WERI-Rb-1 (cell line): ENCODE data around the gene LIX1L.
A peak's percentile ranks its signal among the peaks of the same experiment; 100 is the strongest.

Experiments used
- DNase-seq: peaks from one replicate; pipeline ENCODE4 v3.0.0-alpha.2; 2020
- H3K27ac ChIP-seq: fragments of 250-450 bp; sonication (Bioruptor Pico); 2 replicates; pipeline ENCODE4 v1.5.1; 2020; ENCODE audit warnings: mild to moderate bottlenecking, moderate library complexity
- H3K27me3 ChIP-seq: fragments of 250-450 bp; sonication (Bioruptor Pico); 2 replicates; pipeline ENCODE4 v1.5.1; 2021; ENCODE audit warnings: mild to moderate bottlenecking, low read depth, moderate library complexity; ENCODE audit not compliant: insufficient read depth, severe bottlenecking
- H3K36me3 ChIP-seq: fragments of 250-450 bp; sonication (Bioruptor Pico); 2 replicates; pipeline ENCODE4 v1.5.1; 2020; ENCODE audit warnings: mild to moderate bottlenecking, moderate library complexity
- H3K4me3 ChIP-seq: 2 replicates; pipeline ENCODE4 v1.5.1; 2011; ENCODE audit warnings: low read depth, mild to moderate bottlenecking, control low read depth, low read length
- H3K9me3 ChIP-seq: fragments of 250-450 bp; sonication (Bioruptor Pico); 2 replicates; pipeline ENCODE4 v1.5.1; 2021; ENCODE audit warnings: mild to moderate bottlenecking, moderate library complexity; ENCODE audit not compliant: severe bottlenecking
- CTCF ChIP-seq: IDR thresholded peaks from 2 replicates; pipeline ENCODE4 v1.5.1; 2011; ENCODE audit warnings: low read depth, mild to moderate bottlenecking, control low read depth, inconsistent platforms, low read length

LIX1L gene

GRCh38 chr1:145889722-145890121 is 68.1 kb downstream of the LIX1L start:
- TF ChIP-seq CTCF = no peak
- Histone ChIP-seq H3K9me3 (no peaks in the 10 kb centered on the region), H3K36me3 (no peaks in the 10 kb centered on the region), H3K27me3 (peaks cover 8% of the 10 kb centered on the region), H3K27ac (no peak overlapping the region), H3K4me3 (no peak overlapping the region)
- no peak for DNase-seq

- Histone ChIP-seq H3K27ac (no peak overlapping the region), H3K4me3 (no peak overlapping the region), H3K9me3 (no peaks in the 10 kb centered on the region), H3K36me3 (no peaks in the 10 kb centered on the region), H3K27me3 (peaks cover 10% of the 10 kb centered on the region)
- no peak for TF ChIP-seq CTCF
- no peak for DNase-seq
These were observed 70.2 kb downstream of the LIX1L start for GRCh38 chr1:145887631-145888030.

GRCh38 chr1:145886816-145887215 is 71.0 kb downstream of the LIX1L start:
- TF ChIP-seq CTCF = no peak
- DNase-seq = no peak
- Histone ChIP-seq H3K27me3 (peaks cover 10% of the 10 kb centered on the region), H3K27ac (no peak overlapping the region), H3K9me3 (no peaks in the 10 kb centered on the region), H3K36me3 (no peaks in the 10 kb centered on the region), H3K4me3 (no peak overlapping the region)

- H3K36me3 ChIP-seq = no peaks in the 10 kb centered on the region
- TF ChIP-seq CTCF = no peak
- H3K9me3 ChIP-seq = no peaks in the 10 kb centered on the region
- H3K27ac ChIP-seq = no peak overlapping the region
- peaks cover 10% of the 10 kb centered on the region for H3K27me3 ChIP-seq
- H3K4me3 ChIP-seq = peak overlapping the region; percentile 66
- DNase-seq = no peak
These were observed 71.4 kb downstream of the LIX1L start for GRCh38 chr1:145886390-145886789.

- Histone ChIP-seq H3K27me3 (peaks cover 10% of the 10 kb centered on the region), H3K27ac (no peak within 1 kb of the TSS), H3K9me3 (no peaks in the 10 kb centered on the region), H3K4me3 (peak within 1 kb of the TSS; percentile 66), H3K36me3 (no peaks in the 10 kb centered on the region)
- no peak for TF ChIP-seq CTCF
- DNase-seq = peak; percentile 95
These were observed 72.0 kb downstream of the LIX1L start, which contains the start of gene ANKRD35 for GRCh38 chr1:145885738-145886287. TSS of gene ANKRD35 (minus strand) at chr1:145885866. CDS start at chr1:145885758, 108 bp downstream.

GRCh38 chr1:145884675-145885074 is 73.1 kb downstream of the LIX1L start:
- Histone ChIP-seq H3K9me3 (no peaks in the 10 kb centered on the region), H3K27me3 (peaks cover 10% of the 10 kb centered on the region), H3K4me3 (no peak overlapping the region), H3K27ac (no peak overlapping the region), H3K36me3 (no peaks in the 10 kb centered on the region)
- TF ChIP-seq CTCF = no peak
- no peak for DNase-seq
